22Rv1 (cell line): ENCODE results near the gene GLCCI1.

ENCODE experiments used
- H3K27ac ChIP-seq: fragments of 450-650 bp; 2 replicates; pipeline ENCODE4 v1.5.1; 2017
- ZFX ChIP-seq: fragments of 450-650 bp; IDR thresholded peaks from 2 replicates; pipeline ENCODE4 v1.6.1; 2017; ENCODE audit warnings: antibody characterized with exemption, borderline replicate concordance
- TF ChIP-seq, protein P1 (sequence below): fragments of 450-650 bp; IDR thresholded peaks from 2 replicates; pipeline ENCODE4 v1.5.1; 2017; ENCODE audit warnings: mild to moderate bottlenecking

Gene GLCCI1

DNA sequence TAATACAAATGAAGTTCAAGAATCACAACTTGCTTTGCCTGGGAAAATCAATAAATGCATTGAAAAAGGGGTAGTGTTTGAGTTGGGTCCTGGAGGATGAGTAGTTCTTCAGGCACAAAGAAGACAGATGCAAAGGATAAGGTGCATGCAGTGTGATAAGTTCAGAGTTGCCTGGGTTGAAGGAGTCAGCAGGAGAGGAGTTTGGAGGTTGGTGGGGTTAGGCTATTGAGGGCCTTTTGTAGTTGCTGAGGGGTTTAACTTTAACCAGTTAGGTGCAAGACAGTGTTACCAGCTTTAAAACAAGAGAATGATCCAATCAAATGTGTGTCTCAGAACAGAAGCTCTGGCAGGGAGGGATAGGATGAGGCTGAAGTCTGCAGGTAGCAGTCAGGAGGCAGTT, 44.3 kb upstream of the GLCCI1 start:
- TF ChIP-seq, protein P1, sequence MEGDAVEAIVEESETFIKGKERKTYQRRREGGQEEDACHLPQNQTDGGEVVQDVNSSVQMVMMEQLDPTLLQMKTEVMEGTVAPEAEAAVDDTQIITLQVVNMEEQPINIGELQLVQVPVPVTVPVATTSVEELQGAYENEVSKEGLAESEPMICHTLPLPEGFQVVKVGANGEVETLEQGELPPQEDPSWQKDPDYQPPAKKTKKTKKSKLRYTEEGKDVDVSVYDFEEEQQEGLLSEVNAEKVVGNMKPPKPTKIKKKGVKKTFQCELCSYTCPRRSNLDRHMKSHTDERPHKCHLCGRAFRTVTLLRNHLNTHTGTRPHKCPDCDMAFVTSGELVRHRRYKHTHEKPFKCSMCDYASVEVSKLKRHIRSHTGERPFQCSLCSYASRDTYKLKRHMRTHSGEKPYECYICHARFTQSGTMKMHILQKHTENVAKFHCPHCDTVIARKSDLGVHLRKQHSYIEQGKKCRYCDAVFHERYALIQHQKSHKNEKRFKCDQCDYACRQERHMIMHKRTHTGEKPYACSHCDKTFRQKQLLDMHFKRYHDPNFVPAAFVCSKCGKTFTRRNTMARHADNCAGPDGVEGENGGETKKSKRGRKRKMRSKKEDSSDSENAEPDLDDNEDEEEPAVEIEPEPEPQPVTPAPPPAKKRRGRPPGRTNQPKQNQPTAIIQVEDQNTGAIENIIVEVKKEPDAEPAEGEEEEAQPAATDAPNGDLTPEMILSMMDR: no peak
- TF ChIP-seq ZFX: no peak
- no peak overlapping the region for H3K27ac ChIP-seq

DNA sequence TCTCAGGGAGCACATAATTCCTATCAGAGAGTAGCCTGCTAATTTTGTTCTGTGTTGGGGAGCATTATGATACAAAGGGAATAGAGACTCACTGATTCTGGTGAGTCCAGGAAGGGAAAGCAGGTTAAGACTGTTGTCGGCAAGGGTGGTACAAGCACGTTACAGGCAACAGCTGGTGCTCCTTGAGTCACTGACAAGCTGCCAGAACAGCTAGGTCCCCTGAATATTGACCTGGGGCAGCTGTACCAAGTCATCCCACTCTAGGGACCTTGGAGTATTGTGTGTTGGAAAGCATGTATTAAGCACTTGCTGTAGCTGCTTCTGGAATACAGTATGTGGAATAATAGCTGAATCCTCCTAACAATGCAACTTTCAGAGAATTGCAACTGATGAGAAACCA, 37.0 kb upstream of the GLCCI1 start:
- no peak for TF ChIP-seq ZFX
- TF ChIP-seq, protein P1: no peak
- H3K27ac ChIP-seq: no peak overlapping the region

DNA sequence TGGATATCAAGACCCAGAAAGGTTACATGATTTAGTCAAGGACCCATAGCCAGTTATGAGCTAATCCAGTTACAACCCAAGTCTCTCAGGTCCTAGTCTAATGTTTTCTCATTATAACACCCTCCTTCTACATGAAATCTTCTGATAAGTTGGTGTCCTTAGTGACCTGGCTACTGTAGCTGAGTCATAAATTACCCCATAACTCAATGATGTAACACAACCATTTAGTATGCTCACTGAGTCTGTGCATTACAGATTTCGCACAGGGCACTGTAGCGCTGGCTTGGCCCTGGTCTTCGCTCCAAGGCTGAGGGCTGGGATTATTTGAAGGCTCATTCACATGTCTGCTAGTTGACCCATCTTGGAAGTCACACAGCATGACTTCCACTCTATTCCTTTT, 36.0 kb upstream of the GLCCI1 start:
- no peak for TF ChIP-seq ZFX
- TF ChIP-seq, protein P1: no peak
- H3K27ac ChIP-seq: no peak overlapping the region

DNA sequence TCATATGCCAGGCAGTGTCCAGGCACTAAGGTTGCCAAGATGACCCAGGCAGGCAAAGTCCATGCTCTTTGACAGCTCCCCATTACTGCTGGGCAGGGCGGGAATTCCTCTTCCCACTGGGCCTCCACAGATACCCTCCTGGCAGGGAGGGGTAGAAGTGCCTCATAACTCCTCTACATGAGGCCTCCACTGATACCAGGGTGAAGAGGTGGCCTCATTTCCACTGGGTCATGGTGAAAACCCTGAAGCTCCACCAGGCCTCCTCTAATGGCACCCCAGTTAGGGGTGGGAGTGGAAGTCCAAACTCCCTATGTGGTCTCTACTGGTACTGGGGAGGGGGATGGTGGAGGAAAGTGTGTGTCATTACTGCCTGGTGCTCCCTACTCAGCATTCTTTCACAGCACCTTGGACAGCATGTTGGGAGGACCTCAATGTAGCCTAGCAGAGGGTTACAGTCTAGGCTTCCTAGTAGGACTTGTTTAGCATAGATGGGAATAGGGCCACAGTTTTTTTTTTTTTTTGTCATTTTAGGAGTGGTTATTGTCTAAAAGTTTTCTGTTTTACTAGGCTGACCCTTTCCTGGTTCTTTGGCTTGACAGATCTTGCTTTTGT, 34.6 kb upstream of the GLCCI1 start:
- TF ChIP-seq, protein P1: no peak
- no peak for TF ChIP-seq ZFX

DNA sequence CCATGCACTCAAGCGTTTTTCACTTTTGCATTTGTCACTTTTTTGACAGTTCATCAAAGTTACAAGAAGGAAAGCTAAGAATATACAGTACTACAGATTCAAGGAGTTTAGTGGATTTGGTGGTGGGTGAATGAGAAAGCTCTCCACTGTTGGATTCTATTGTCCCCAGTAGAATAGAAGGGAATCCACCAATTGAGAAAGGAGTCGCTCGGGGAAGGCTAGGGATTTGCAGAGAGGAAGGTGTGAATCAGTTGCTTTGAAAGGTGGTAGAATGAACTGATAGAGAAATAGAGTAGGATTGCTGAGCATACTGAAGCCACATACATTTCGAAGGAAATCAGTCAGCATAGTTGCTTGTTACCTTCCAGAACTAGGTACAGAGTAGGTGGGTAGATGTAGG, 33.7 kb upstream of the GLCCI1 start:
- no peak overlapping the region for H3K27ac ChIP-seq
- TF ChIP-seq, protein P1: no peak
- TF ChIP-seq ZFX: no peak

More for the DNA sequence above, 34.6 kb upstream of the GLCCI1 start:
- no peak overlapping the region for H3K27ac ChIP-seq

DNA sequence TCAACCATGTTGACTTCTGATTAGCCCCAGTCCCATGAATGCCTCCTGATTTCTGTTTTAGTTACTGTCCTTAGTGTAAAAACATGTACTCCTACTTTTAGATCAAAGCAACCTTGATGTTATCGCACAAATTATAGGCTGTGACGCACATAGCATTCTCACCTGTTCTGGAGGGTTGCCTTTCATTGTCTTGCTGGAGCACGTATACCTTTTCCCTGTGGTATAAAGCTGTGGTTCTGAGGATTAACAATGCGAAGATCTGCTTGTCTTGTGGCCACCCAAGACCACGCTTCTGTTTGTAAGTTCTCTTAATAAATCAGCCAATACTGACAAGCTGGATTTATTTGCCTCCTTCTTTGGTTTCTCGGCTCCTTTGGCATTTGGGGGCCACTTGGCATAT, 30.1 kb upstream of the GLCCI1 start:
- no peak overlapping the region for H3K27ac ChIP-seq
- TF ChIP-seq ZFX: no peak
- TF ChIP-seq, protein P1: no peak

DNA sequence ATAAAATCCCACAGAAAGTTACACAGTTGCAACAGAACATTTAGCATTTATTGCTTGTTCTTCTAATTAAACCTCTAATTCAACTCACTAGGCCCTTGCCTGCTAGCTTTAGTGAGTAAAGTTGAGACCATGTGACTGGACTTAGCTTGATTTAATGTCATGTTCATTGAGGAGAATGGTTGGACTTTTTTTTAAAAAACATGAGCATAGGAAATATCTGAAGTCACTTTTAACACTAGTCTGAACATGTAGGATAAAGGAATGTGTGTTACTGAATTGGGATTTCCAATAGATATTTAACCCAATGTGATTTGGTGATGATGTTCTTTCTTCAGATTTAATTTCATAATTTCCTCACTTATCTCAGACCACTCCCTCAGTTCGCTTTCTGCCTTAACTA, 24.6 kb upstream of the GLCCI1 start:
- no peak overlapping the region for H3K27ac ChIP-seq
- TF ChIP-seq ZFX: no peak
- TF ChIP-seq, protein P1: no peak
